KMS-11 (cell line): Measurements from ENCODE around the gene RASA3.

Source experiments
- H2AFZ ChIP-seq: fragments of 200-600 bp; sonication (generic); 2 replicates; pipeline ENCODE4 v1.6.1; 2016; ENCODE audit warnings: antibody characterized with exemption, mixed run types, low read depth
- H3K27ac ChIP-seq: fragments of 200-600 bp; sonication (generic); 2 replicates; pipeline ENCODE4 v1.6.1; 2016; ENCODE audit warnings: mild to moderate bottlenecking, mixed run types
- H3K27me3 ChIP-seq: fragments of 200-600 bp; sonication (generic); 2 replicates; pipeline ENCODE4 v1.6.1; 2017; ENCODE audit warnings: mild to moderate bottlenecking, low read depth, mixed run types, moderate library complexity; ENCODE audit not compliant: insufficient read depth
- H3K36me3 ChIP-seq: fragments of 200-600 bp; sonication (generic); 2 replicates; pipeline ENCODE4 v1.6.1; 2017; ENCODE audit warnings: mild to moderate bottlenecking, mixed run types; ENCODE audit not compliant: insufficient read depth
- H3K4me1 ChIP-seq: fragments of 200-600 bp; sonication (generic); 2 replicates; pipeline ENCODE4 v1.6.1; 2016; ENCODE audit warnings: mild to moderate bottlenecking, low read depth, mixed run types; ENCODE audit not compliant: poor library complexity, severe bottlenecking
- H3K4me2 ChIP-seq: fragments of 200-600 bp; sonication (generic); 2 replicates; pipeline ENCODE4 v1.7.0; 2016; ENCODE audit warnings: mild to moderate bottlenecking, mixed run types
- H3K4me3 ChIP-seq: fragments of 200-600 bp; sonication (generic); IDR thresholded peaks from 2 replicates; pipeline ENCODE4 v1.6.1; 2017; ENCODE audit warnings: low read depth, low read length, mixed read lengths; ENCODE audit not compliant: insufficient read depth
- H3K79me2 ChIP-seq: fragments of 200-600 bp; sonication (generic); 2 replicates; pipeline ENCODE4 v1.6.1; 2016; ENCODE audit warnings: low read depth, mixed run types; ENCODE audit not compliant: insufficient read depth
- H3K9ac ChIP-seq: fragments of 200-600 bp; sonication (generic); 2 replicates; pipeline ENCODE4 v1.6.1; 2016; ENCODE audit warnings: mild to moderate bottlenecking, mixed run types
- H4K20me1 ChIP-seq: fragments of 200-600 bp; sonication (generic); 2 replicates; pipeline ENCODE4 v1.6.1; 2016; ENCODE audit warnings: mild to moderate bottlenecking, mixed run types; ENCODE audit not compliant: insufficient read depth
- TF ChIP-seq, protein P1 (sequence below): fragments of 200-600 bp; sonication (generic); conservative IDR thresholded peaks from 2 replicates; pipeline ENCODE4 v1.6.1; 2017; ENCODE audit warnings: low read depth, mild to moderate bottlenecking, antibody characterized with exemption, low read length, moderate library complexity, mixed read lengths

The RASA3 gene

DNA sequence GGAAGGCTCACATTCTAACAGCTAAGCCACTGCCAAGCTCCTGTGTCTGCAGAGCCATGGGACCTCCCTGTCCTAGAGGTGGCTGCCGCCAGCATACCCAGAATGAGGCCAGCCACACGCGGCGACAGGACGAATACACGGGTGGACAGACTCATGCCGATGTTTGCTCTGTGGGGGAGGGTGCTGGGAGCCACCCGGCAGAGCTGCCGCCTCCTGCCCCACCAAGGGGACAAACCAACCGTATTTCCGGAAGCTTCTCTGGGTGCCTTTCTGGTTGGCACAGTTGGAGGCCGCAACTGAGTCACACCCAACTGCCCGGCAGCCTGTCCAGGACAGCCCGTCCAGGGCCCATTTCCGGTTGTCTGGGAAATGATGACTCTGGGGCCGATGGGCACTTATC lies 178.9 kb downstream of the RASA3 start:
- H3K27ac ChIP-seq: no peak overlapping the region
- H3K4me2 ChIP-seq: no peak overlapping the region
- no peaks in the 10 kb centered on the region for H4K20me1 ChIP-seq
- H2AFZ ChIP-seq: no peak overlapping the region
- H3K36me3 ChIP-seq: no peaks in the 10 kb centered on the region
- H3K27me3 ChIP-seq: no peaks in the 10 kb centered on the region
- no peaks in the 10 kb centered on the region for H3K79me2 ChIP-seq
- no peak overlapping the region for H3K9ac ChIP-seq
- H3K4me1 ChIP-seq: no peaks in the 10 kb centered on the region
- TF ChIP-seq, protein P1, sequence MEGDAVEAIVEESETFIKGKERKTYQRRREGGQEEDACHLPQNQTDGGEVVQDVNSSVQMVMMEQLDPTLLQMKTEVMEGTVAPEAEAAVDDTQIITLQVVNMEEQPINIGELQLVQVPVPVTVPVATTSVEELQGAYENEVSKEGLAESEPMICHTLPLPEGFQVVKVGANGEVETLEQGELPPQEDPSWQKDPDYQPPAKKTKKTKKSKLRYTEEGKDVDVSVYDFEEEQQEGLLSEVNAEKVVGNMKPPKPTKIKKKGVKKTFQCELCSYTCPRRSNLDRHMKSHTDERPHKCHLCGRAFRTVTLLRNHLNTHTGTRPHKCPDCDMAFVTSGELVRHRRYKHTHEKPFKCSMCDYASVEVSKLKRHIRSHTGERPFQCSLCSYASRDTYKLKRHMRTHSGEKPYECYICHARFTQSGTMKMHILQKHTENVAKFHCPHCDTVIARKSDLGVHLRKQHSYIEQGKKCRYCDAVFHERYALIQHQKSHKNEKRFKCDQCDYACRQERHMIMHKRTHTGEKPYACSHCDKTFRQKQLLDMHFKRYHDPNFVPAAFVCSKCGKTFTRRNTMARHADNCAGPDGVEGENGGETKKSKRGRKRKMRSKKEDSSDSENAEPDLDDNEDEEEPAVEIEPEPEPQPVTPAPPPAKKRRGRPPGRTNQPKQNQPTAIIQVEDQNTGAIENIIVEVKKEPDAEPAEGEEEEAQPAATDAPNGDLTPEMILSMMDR: no peak
- H3K4me3 ChIP-seq: no peak overlapping the region

- no peaks in the 10 kb centered on the region for H3K27me3 ChIP-seq
- H3K4me1 ChIP-seq: no peaks in the 10 kb centered on the region
- no peak overlapping the region for H3K9ac ChIP-seq
- TF ChIP-seq, protein P1: no peak
- no peaks in the 10 kb centered on the region for H3K79me2 ChIP-seq
- no peak overlapping the region for H3K4me3 ChIP-seq
- H3K36me3 ChIP-seq: no peaks in the 10 kb centered on the region
- H3K27ac ChIP-seq: no peak overlapping the region
- no peak overlapping the region for H3K4me2 ChIP-seq
- no peaks in the 10 kb centered on the region for H4K20me1 ChIP-seq
- H2AFZ ChIP-seq: no peak overlapping the region
Observed at GRCh38 chr13:113952983-113953520, 179.4 kb downstream of the RASA3 start.

- H3K4me1 ChIP-seq: no peaks in the 10 kb centered on the region
- H4K20me1 ChIP-seq: no peaks in the 10 kb centered on the region
- no peaks in the 10 kb centered on the region for H3K36me3 ChIP-seq
- H3K79me2 ChIP-seq: no peaks in the 10 kb centered on the region
- TF ChIP-seq, protein P1: no peak
- H3K27me3 ChIP-seq: no peaks in the 10 kb centered on the region
- no peak overlapping the region for H2AFZ ChIP-seq
- no peak overlapping the region for H3K9ac ChIP-seq
- no peak overlapping the region for H3K4me3 ChIP-seq
- H3K4me2 ChIP-seq: no peak overlapping the region
- H3K27ac ChIP-seq: no peak overlapping the region
Observed at GRCh38 chr13:113952151-113952982, 180.1 kb downstream of the RASA3 start.

GRCh38 chr13:113951246-113951999 lies 181.0 kb downstream of the RASA3 start:
- Histone ChIP-seq H3K9ac (no peak overlapping the region), H3K36me3 (no peaks in the 10 kb centered on the region), H3K4me3 (no peak overlapping the region), H4K20me1 (no peaks in the 10 kb centered on the region), H3K27ac (no peak overlapping the region), H3K4me2 (no peak overlapping the region), H2AFZ (no peak overlapping the region), H3K79me2 (no peaks in the 10 kb centered on the region), H3K27me3 (no peaks in the 10 kb centered on the region), H3K4me1 (no peaks in the 10 kb centered on the region)
- TF ChIP-seq, protein P1: no peak
